GM18951 (cell line): ENCODE data around the gene C1S.

Source experiments
- POLR2A ChIP-seq: IDR thresholded peaks from 4 replicates; pipeline ENCODE4 v1.6.1; 2011; ENCODE audit warnings: mild to moderate bottlenecking; ENCODE audit not compliant: insufficient read length, insufficient read depth; ENCODE audit errors: extremely low read depth
- in situ Hi-C: fragments of 300-500 bp; cut with MboI; formaldehyde crosslinking; loops from one replicate; pipeline ENCODE4 v1.12.0; 2022; ENCODE audit warnings: low sequenced_read_pairs, mixed read lengths, inconsistent platforms; ENCODE audit not compliant: unreplicated experiment

Gene C1S

GRCh38 chr12:7107636-7108002 lies 47.1 kb downstream of the C1S start:
- no peak for TF ChIP-seq POLR2A
- in situ Hi-C loops: loop anchor here (10.0 kb wide), 1 partner anchor 163 kb away; the partner anchor contains the start of genes C12orf57 and RNU7-1

- in situ Hi-C loops: loop anchor here (10.0 kb wide), 1 partner anchor 163 kb away; the partner anchor contains the start of genes C12orf57 and RNU7-1
- peak; percentile 95 for TF ChIP-seq POLR2A
Measured at GRCh38 chr12:7108003-7108795, 47.7 kb downstream of the C1S start.

- in situ Hi-C loops: loop anchor here (10.0 kb wide), 1 partner anchor 164 kb away; the partner anchor contains the start of genes C12orf57 and RNU7-1
- TF ChIP-seq POLR2A: peak; percentile 16
Measured at GRCh38 chr12:7108796-7109571, 48.5 kb downstream of the C1S start, which contains the start of gene C1RL. Gene C1RL (minus strand): TSS chr12:7109214. CDS start chr12:7109180, 34 bp downstream.

GRCh38 chr12:7109572-7109920 lies 49.0 kb downstream of the C1S start:
- in situ Hi-C loops: loop anchor here (10.0 kb wide), 1 partner anchor 165 kb away; the partner anchor contains the start of genes C12orf57 and RNU7-1
- no peak for TF ChIP-seq POLR2A

- TF ChIP-seq POLR2A: no peak
Measured at GRCh38 chr12:7110661-7111060, 50.1 kb downstream of the C1S start.

GRCh38 chr12:7112041-7112440 lies 51.5 kb downstream of the C1S start:
- in situ Hi-C loops: no loop called here
- no peak for TF ChIP-seq POLR2A

More at GRCh38 chr12:7110661-7111060, 50.1 kb downstream of the C1S start:
- in situ Hi-C loops: no loop called here

- in situ Hi-C loops: no loop called here
Measured at GRCh38 chr12:7113389-7113871, 52.9 kb downstream of the C1S start.

GRCh38 chr12:7114008-7114407 lies 53.5 kb downstream of the C1S start:
- no peak for TF ChIP-seq POLR2A
- in situ Hi-C loops: no loop called here

More at GRCh38 chr12:7113389-7113871, 52.9 kb downstream of the C1S start:
- no peak for TF ChIP-seq POLR2A

GRCh38 chr12:7114851-7115250 lies 54.3 kb downstream of the C1S start:
- TF ChIP-seq POLR2A: no peak
- in situ Hi-C loops: no loop called here

- no peak for TF ChIP-seq POLR2A
- in situ Hi-C loops: no loop called here
Measured at GRCh38 chr12:7116196-7116595, 55.7 kb downstream of the C1S start.

- in situ Hi-C loops: no loop called here
- TF ChIP-seq POLR2A: no peak
Measured at GRCh38 chr12:7116916-7117315, 56.4 kb downstream of the C1S start.

- in situ Hi-C loops: no loop called here
- no peak for TF ChIP-seq POLR2A
Measured at GRCh38 chr12:7117670-7118069, 57.2 kb downstream of the C1S start.

GRCh38 chr12:7118881-7119280 lies 58.4 kb downstream of the C1S start:
- in situ Hi-C loops: no loop called here
- TF ChIP-seq POLR2A: no peak

GRCh38 chr12:7120166-7120565 lies 59.6 kb downstream of the C1S start:
- TF ChIP-seq POLR2A: no peak
- in situ Hi-C loops: no loop called here
